Measurements from ENCODE around the gene PRIMA1.

- TF ChIP-seq, protein P1, sequence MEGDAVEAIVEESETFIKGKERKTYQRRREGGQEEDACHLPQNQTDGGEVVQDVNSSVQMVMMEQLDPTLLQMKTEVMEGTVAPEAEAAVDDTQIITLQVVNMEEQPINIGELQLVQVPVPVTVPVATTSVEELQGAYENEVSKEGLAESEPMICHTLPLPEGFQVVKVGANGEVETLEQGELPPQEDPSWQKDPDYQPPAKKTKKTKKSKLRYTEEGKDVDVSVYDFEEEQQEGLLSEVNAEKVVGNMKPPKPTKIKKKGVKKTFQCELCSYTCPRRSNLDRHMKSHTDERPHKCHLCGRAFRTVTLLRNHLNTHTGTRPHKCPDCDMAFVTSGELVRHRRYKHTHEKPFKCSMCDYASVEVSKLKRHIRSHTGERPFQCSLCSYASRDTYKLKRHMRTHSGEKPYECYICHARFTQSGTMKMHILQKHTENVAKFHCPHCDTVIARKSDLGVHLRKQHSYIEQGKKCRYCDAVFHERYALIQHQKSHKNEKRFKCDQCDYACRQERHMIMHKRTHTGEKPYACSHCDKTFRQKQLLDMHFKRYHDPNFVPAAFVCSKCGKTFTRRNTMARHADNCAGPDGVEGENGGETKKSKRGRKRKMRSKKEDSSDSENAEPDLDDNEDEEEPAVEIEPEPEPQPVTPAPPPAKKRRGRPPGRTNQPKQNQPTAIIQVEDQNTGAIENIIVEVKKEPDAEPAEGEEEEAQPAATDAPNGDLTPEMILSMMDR (IDR thresholded peaks at IDR 0.05): no peak
- no peak for TF ChIP-seq POLR2A (IDR thresholded peaks at IDR 0.05)
These were observed 60.2 kb downstream of the PRIMA1 start for GRCh38 chr14:93727917-93728650.
